ENCODE data around the gene TAPT1. TPM values are rescaled to one million over a fixed set of nuclear protein-coding genes. Genes with fewer than 3 reads are reported as not detected.
"Not testable (repeated sequence)": the region's sequence is repeated elsewhere in the genome, so short reads cannot be mapped to it uniquely, and the experiment has no call there.

The TAPT1 gene
- total RNA-seq, 1 donor from 2014 or later, result 7.0 TPM

DNA sequence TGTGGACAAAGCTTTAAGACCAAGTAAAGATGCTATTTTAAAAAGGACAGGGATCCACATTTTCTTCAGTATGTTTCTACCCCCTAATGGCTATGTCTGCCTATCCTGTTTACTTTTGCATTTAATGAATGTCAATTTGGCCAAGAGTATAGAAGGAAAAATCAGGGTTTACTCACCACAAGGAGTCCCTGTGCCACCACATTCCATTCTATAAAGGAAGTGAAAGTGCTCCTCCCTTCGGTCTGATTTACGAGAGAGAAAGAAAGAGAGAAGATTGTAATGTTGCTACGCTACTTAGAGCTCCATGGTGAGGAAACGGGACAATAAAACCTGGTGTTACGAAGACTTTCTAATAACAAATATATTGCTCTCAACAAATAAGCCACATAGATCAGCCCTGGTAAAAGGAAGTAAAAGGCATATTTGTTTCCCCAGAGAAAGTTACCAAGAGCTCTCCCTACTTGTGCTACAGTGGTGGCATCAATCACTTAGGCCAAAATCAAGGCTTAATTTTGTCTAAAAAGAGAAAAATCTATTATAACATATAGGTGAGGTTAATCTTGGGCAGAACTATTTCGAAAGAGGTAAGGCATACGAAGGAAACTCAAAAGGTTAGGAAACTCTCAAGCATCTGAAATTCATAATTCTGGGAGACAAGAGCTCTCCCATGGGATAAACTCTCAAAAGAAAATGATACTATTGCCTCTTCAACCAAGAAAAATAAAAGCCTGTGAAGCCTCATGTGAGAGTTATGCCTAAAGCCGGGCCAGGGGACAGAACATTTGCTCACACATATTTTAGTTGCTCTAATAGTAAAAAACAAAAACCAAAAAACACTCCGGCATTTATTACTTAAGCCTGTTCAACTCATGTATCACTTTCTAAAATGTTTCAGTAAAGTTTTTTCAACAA is 29.5 kb downstream of the TAPT1 start:
- H3K4me3 ChIP-seq (ENCODE audit: low read depth, low read length), result peak overlapping the region; percentile 35
- DNase-seq (ENCODE audit: low read depth), result peak; percentile 54
- TF ChIP-seq, protein P1, sequence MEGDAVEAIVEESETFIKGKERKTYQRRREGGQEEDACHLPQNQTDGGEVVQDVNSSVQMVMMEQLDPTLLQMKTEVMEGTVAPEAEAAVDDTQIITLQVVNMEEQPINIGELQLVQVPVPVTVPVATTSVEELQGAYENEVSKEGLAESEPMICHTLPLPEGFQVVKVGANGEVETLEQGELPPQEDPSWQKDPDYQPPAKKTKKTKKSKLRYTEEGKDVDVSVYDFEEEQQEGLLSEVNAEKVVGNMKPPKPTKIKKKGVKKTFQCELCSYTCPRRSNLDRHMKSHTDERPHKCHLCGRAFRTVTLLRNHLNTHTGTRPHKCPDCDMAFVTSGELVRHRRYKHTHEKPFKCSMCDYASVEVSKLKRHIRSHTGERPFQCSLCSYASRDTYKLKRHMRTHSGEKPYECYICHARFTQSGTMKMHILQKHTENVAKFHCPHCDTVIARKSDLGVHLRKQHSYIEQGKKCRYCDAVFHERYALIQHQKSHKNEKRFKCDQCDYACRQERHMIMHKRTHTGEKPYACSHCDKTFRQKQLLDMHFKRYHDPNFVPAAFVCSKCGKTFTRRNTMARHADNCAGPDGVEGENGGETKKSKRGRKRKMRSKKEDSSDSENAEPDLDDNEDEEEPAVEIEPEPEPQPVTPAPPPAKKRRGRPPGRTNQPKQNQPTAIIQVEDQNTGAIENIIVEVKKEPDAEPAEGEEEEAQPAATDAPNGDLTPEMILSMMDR (conservative IDR thresholded peaks at IDR 0.05; ENCODE audit: low read depth, low read length), result peak; percentile 64

DNA sequence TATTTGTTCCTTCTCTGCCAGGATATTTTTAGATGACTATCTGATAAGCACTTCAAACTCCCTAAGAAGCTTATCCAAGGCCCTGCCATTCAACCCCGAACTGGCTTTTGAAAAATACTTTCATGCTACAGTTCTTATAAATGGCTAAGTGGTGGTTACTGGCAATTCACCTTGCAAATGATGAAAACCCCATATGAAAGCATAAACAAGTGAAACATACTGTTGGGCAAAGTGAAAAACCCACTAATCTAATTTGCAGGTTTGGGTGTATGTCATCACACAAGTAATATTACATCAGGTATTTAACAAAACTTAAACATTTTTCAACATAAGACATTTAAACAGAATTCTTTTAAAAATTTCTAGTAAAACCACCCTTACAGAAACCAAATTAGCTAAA is 31.1 kb downstream of the TAPT1 start:
- TF ChIP-seq, protein P1 (conservative IDR thresholded peaks at IDR 0.05; ENCODE audit: low read depth, low read length), result no peak
- no peak overlapping the region for H3K4me3 ChIP-seq (ENCODE audit: low read depth, low read length)
- DNase-seq (ENCODE audit: low read depth), result no peak

DNA sequence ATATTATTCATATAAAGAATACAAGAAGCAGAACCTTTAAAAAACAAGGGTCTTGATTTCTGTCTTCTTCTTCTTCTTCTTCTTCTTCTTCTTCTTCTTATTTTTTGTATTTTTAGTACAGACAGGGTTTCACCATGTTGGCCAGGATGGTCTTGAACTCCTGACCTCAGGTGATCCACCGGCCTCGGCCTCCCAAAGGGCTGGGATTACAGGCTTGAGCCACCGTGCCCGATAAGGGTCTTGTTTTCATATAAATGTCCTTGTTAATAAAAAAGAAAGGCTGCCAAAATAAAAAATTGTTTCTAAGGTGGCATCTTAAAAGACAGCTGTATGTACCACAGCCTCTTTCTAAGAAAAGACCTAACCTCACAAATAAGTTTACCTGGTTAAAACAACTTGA is 31.5 kb downstream of the TAPT1 start:
- not testable (repeated sequence) for H3K4me3 ChIP-seq (ENCODE audit: low read depth, low read length); DNase-seq (ENCODE audit: low read depth)

DNA sequence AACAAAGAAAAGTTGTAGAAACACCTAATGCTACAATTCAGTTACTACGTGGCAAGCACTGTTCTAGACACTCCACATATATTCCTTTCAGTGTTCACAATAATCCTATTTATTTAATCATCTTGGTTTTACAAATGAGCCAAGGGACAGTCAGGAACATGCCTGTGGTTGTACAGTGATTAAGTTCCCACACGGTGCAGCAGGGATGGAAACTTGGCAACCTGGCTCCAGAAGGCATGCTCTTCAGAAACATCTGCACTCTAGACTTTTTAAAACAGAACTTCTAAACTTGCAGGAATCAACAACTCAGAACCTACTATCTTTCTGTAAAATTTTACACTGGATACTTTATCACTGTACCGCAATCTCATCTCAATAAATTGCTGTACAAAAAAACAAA is 32.1 kb downstream of the TAPT1 start:
- DNase-seq (ENCODE audit: low read depth), result no peak
- TF ChIP-seq, protein P1 (conservative IDR thresholded peaks at IDR 0.05; ENCODE audit: low read depth, low read length), result no peak
- no peak overlapping the region for H3K4me3 ChIP-seq (ENCODE audit: low read depth, low read length)

DNA sequence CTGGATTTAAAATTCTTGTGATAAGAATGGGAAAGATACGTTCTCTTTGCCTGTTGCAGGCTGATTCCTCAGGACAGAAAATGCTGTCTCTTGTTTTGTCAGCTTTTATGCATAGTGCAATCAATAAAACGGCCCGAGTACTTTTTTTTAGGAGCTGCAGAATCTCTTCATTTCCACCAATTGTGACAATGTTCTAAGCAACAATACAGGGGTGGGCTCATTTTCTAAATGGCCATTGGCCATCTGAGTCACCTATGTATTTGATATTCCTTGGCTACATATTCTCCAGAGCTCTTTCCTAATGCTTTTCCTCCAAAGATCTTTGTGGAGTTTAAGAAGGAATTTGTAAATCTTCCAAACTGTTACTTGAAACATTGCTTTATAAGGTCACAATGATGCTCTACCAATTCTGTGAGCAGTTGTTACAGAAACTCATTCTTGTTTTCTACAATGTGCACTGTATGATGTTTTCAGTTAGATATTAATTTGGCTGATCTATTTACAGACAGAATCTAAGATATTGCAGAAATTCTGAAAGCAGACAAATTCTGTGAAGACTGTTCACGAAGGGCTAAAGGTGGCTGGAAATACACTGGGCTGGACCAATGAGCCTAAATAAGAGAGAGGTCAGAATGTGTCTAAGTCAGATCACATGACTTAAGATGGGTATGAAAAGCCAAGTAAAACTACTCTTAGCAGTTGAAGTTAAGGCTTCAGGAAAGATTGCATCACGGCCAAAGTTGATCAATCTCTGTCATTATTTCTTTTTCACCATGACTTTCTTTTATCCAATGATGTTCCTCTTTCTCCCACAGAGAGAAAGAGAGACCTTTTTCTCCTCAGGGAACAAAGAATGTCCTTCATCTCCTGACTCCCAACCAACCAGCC is 33.4 kb downstream of the TAPT1 start:
- DNase-seq (ENCODE audit: low read depth), result no peak
- TF ChIP-seq, protein P1 (conservative IDR thresholded peaks at IDR 0.05; ENCODE audit: low read depth, low read length), result no peak
- no peak overlapping the region for H3K4me3 ChIP-seq (ENCODE audit: low read depth, low read length)

DNA sequence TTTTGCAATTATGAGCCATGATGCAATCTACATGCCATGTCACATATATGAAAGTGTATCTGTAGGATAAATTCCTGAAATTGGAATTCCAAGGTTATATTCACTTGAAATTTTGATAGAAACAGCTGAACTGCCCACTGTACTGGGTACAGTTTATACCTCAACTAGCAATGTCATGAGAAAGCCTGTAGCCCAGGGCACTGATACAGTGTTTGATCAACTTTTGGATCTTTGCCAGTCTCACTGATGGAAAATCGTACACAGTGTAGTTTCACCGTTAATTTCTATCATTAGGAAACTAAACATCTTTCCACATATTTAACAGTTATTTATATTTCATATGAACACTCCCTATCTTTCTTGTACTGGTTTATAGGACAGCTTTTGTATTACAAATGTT is 34.2 kb downstream of the TAPT1 start:
- no peak overlapping the region for H3K4me3 ChIP-seq (ENCODE audit: low read depth, low read length)
- no peak for DNase-seq (ENCODE audit: low read depth)
- TF ChIP-seq, protein P1 (conservative IDR thresholded peaks at IDR 0.05; ENCODE audit: low read depth, low read length), result no peak

DNA sequence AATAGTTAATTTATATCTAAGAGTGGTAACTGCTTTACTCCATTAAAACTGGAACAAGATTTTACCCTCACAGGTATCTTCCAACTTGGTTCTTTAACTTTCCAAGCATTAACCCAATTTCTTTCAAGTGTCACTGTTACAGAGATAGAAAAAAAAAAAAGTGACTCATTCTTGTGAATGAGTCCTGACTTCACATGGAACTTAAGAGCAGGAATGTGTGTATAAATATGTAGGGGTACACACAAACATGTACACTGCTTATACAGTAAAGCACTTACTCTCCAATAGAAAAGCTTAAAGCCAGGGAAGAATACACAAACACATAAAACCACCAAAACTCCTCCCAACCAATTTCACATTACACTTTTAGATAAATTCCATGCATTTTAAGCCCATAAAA is 38.8 kb downstream of the TAPT1 start:
- DNase-seq (ENCODE audit: low read depth), result no peak
- no peak overlapping the region for H3K4me3 ChIP-seq (ENCODE audit: low read depth, low read length)

More for the DNA sequence above, 38.8 kb downstream of the TAPT1 start:
- TF ChIP-seq, protein P1 (conservative IDR thresholded peaks at IDR 0.05; ENCODE audit: low read depth, low read length), result no peak

Measured in epithelial cell of proximal tubule (primary cell).